ENCODE measurements around the gene LGALS4. TPM values are rescaled to one million over a fixed set of nuclear protein-coding genes. Genes with fewer than 3 reads are reported as not detected.
"Not testable (repeated sequence)": the region's sequence is repeated elsewhere in the genome, so short reads cannot be mapped to it uniquely, and the experiment has no call there.

LGALS4 gene
- total and polyA plus RNA-seq, 2 experiments from 2014 or later: 0.87 TPM; not detected in 1

DNA sequence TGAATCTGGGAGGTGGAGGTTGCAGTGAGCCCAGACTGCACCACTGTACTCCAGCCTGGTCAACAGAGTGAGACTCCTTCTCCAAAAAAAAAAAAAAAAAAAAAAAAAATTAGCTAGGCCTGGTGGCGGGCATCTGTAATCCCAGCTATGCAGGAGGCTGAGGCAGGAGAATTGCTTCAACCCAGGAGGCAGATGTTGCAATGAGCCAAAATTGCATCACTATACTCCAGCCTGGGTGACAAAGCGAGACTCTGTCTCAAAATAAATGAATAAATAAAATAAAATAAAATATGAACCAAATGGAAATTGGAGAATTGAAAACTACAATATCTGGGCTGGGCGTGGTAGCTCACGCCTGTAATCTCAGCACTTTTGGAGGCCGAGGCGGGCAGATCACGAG, 16.5 kb upstream of the LGALS4 start:
- H4K20me1 ChIP-seq (replicated peaks; ENCODE audit: insufficient read depth): peaks cover 14% of the 10 kb centered on the region
- H3F3A ChIP-seq (replicated peaks; ENCODE audit: low read depth): peaks cover 21% of the 10 kb centered on the region
- ATAC-seq; H3K4me3 ChIP-seq; H3K79me2 ChIP-seq (replicated peaks; ENCODE audit: insufficient read depth); H2AFZ ChIP-seq; H3K9me2 ChIP-seq (ENCODE audit: insufficient read depth); H3K36me3 ChIP-seq (ENCODE audit: insufficient read depth); DNase-seq (ENCODE audit: low spot score); H3K4me2 ChIP-seq; H3K27me3 ChIP-seq (ENCODE audit: insufficient read depth); H3K4me3 Mint-ChIP-seq; H3K27ac Mint-ChIP-seq; H3K27ac ChIP-seq (ENCODE audit: low read depth); H3K27me3 Mint-ChIP-seq (ENCODE audit: insufficient read depth, low read depth, poor library complexity); H3K9me3 Mint-ChIP-seq: not testable (repeated sequence)
- peaks cover 34% of the 10 kb centered on the region for H3K36me3 Mint-ChIP-seq (ENCODE audit: low read depth)
- H3K4me1 Mint-ChIP-seq: peaks cover 34% of the 10 kb centered on the region
- H3K4me1 ChIP-seq (ENCODE audit: insufficient read depth): peaks cover 32% of the 10 kb centered on the region

DNA sequence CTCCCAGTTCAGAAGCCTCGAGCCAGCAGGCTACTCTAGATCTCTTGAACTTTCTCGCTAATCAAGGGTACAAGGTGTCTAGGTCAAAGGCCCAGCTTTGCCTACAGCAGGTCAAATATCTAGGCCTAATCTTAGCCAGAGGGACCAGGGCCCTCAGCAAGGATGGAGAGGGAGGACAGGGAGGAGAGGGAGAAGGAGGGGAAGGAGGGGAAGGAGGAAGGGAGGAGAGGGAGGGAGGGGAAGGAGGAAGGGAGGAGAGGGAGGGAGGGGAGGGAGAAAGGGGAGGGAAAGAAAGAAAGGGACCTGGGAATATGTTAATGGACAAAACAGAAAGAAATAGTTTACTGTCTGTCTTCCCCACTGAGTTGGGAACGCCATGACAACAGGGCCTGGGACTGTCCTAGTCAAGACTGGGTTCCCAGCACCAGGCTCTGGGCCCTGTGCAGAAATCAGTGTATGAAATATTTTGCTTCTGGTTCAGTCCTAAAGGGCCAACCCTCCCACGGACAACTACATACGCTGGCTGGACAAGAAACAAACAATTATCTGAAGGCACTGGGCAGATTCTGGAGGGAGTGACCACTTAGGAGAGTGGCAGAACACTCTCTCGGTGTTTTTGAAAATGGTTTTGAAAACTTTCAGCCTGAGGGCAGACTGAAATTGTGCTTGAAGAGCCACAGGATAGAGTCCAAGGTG, 14.3 kb upstream of the LGALS4 start:
- peaks cover 14% of the 10 kb centered on the region for H4K20me1 ChIP-seq (replicated peaks; ENCODE audit: insufficient read depth)
- peaks cover 11% of the 10 kb centered on the region; the same call in 1 of the 2 replicates for H3K79me2 ChIP-seq (replicated peaks; ENCODE audit: insufficient read depth)
- H3K27ac ChIP-seq (ENCODE audit: low read depth): no peak overlapping the region
- no peak overlapping the region for H3K4me3 Mint-ChIP-seq
- peaks cover 8% of the 10 kb centered on the region; the same call in 1 of the 2 replicates for H3F3A ChIP-seq (replicated peaks; ENCODE audit: low read depth)
- H3K36me3 Mint-ChIP-seq (ENCODE audit: low read depth): peaks cover 50% of the 10 kb centered on the region
- H3K4me1 Mint-ChIP-seq: peaks cover 44% of the 10 kb centered on the region
- no peak overlapping the region for H3K4me3 ChIP-seq
- no peak overlapping the region for H3K4me2 ChIP-seq
- H3K27ac Mint-ChIP-seq: no peak overlapping the region
- ATAC-seq (no peak), DNase-seq (ENCODE audit: low spot score) (no peak)
- no peaks in the 10 kb centered on the region for H3K9me2 ChIP-seq (ENCODE audit: insufficient read depth)
- H3K27me3 ChIP-seq (ENCODE audit: insufficient read depth): no peaks in the 10 kb centered on the region
- H3K27me3 Mint-ChIP-seq (ENCODE audit: insufficient read depth, low read depth, poor library complexity): peaks cover 9% of the 10 kb centered on the region
- peaks cover 11% of the 10 kb centered on the region for H3K9me3 Mint-ChIP-seq
- H3K4me1 ChIP-seq (ENCODE audit: insufficient read depth): peaks cover 28% of the 10 kb centered on the region
- H2AFZ ChIP-seq: no peak overlapping the region
- peaks cover 5% of the 10 kb centered on the region for H3K36me3 ChIP-seq (ENCODE audit: insufficient read depth)
- TF ChIP-seq JUNB (IDR thresholded peaks at IDR 0.05; ENCODE audit: unreplicated experiment) (no peak), POLR2AphosphoS5 (IDR thresholded peaks at IDR 0.05; ENCODE audit: low read depth) (no peak), STAT1 (IDR thresholded peaks at IDR 0.05; ENCODE audit: unreplicated experiment) (no peak), CREB1 (CRISPR knock-in tag; IDR thresholded peaks at IDR 0.05; ENCODE audit: low read depth) (no peak), EZH2 (IDR thresholded peaks at IDR 0.05; ENCODE audit: low read depth, unreplicated experiment) (no peak), NANOG (IDR thresholded peaks at IDR 0.05; ENCODE audit: borderline replicate concordance) (no peak), ZNF331 (CRISPR knock-in tag; IDR thresholded peaks at IDR 0.05; ENCODE audit: low read depth) (no peak), ZNF114 (CRISPR knock-in tag; IDR thresholded peaks at IDR 0.05) (no peak), EZH2phosphoT487 (IDR thresholded peaks at IDR 0.05; ENCODE audit: unreplicated experiment) (no peak)
- TF ChIP-seq, protein P1, sequence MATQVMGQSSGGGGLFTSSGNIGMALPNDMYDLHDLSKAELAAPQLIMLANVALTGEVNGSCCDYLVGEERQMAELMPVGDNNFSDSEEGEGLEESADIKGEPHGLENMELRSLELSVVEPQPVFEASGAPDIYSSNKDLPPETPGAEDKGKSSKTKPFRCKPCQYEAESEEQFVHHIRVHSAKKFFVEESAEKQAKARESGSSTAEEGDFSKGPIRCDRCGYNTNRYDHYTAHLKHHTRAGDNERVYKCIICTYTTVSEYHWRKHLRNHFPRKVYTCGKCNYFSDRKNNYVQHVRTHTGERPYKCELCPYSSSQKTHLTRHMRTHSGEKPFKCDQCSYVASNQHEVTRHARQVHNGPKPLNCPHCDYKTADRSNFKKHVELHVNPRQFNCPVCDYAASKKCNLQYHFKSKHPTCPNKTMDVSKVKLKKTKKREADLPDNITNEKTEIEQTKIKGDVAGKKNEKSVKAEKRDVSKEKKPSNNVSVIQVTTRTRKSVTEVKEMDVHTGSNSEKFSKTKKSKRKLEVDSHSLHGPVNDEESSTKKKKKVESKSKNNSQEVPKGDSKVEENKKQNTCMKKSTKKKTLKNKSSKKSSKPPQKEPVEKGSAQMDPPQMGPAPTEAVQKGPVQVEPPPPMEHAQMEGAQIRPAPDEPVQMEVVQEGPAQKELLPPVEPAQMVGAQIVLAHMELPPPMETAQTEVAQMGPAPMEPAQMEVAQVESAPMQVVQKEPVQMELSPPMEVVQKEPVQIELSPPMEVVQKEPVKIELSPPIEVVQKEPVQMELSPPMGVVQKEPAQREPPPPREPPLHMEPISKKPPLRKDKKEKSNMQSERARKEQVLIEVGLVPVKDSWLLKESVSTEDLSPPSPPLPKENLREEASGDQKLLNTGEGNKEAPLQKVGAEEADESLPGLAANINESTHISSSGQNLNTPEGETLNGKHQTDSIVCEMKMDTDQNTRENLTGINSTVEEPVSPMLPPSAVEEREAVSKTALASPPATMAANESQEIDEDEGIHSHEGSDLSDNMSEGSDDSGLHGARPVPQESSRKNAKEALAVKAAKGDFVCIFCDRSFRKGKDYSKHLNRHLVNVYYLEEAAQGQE (IDR thresholded peaks at IDR 0.05; ENCODE audit: unreplicated experiment): no peak
- TF ChIP-seq, protein P2, sequence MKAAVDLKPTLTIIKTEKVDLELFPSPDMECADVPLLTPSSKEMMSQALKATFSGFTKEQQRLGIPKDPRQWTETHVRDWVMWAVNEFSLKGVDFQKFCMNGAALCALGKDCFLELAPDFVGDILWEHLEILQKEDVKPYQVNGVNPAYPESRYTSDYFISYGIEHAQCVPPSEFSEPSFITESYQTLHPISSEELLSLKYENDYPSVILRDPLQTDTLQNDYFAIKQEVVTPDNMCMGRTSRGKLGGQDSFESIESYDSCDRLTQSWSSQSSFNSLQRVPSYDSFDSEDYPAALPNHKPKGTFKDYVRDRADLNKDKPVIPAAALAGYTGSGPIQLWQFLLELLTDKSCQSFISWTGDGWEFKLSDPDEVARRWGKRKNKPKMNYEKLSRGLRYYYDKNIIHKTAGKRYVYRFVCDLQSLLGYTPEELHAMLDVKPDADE (IDR thresholded peaks at IDR 0.05): no peak
- TF ChIP-seq, protein P3, sequence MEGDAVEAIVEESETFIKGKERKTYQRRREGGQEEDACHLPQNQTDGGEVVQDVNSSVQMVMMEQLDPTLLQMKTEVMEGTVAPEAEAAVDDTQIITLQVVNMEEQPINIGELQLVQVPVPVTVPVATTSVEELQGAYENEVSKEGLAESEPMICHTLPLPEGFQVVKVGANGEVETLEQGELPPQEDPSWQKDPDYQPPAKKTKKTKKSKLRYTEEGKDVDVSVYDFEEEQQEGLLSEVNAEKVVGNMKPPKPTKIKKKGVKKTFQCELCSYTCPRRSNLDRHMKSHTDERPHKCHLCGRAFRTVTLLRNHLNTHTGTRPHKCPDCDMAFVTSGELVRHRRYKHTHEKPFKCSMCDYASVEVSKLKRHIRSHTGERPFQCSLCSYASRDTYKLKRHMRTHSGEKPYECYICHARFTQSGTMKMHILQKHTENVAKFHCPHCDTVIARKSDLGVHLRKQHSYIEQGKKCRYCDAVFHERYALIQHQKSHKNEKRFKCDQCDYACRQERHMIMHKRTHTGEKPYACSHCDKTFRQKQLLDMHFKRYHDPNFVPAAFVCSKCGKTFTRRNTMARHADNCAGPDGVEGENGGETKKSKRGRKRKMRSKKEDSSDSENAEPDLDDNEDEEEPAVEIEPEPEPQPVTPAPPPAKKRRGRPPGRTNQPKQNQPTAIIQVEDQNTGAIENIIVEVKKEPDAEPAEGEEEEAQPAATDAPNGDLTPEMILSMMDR (conservative IDR thresholded peaks at IDR 0.05; ENCODE audit: low read depth in 2 of 2): no peak

Data from GM23338 (cell line).